NK-92 (cell line): ENCODE results near the gene MAML3.

Experiments
- DNase-seq: peaks from one replicate; lab custom pipeline; 2025; ENCODE audit not compliant: unreplicated experiment; lab: John Stamatoyannopoulos, UW

The MAML3 gene

GRCh38 chr4:139876337-139876941 is 277.5 kb downstream of the MAML3 start:
- DNase-seq = no peak

DNA sequence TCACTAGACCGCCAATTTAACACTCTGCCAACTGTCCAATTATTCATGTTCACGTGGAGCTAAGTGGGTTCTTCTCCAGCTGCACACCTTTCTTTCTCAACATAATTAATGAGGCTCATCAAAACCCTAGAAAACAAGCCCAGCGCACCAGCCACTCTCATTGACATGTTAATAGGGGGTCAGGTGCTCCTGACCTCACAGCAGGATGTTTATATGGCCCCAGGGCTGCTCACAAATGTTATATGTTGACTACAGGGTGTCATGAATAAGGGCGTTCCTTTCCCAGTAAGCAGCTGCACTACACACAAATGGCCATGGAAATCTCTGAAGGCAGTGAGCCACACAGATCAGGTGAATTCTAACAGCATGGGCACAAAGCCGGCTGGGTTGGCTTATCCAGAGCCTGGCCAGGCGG is 278.6 kb downstream of the MAML3 start:
- DNase-seq = no peak

- DNase-seq = no peak
Observed at GRCh38 chr4:139873111-139873860, 280.7 kb downstream of the MAML3 start.

DNA sequence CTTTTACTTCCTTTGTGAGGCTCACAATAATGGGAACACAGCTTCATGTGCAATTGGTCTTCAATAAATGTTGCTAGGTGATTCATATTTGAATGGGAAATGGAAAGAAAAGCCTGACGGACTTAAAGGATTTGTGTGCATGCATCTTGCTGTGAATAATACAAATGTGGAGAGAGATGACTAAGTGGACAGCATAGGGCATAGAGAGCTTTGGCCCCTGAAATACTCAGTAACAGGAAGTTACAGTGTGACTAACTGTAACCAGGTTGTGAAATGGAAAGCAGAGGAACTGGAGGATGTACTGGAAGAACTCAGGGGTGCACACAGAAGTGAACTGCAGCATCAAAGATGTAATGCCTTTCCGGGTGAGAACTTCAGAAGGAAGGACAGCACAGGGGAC is 281.7 kb downstream of the MAML3 start:
- DNase-seq = no peak

DNA sequence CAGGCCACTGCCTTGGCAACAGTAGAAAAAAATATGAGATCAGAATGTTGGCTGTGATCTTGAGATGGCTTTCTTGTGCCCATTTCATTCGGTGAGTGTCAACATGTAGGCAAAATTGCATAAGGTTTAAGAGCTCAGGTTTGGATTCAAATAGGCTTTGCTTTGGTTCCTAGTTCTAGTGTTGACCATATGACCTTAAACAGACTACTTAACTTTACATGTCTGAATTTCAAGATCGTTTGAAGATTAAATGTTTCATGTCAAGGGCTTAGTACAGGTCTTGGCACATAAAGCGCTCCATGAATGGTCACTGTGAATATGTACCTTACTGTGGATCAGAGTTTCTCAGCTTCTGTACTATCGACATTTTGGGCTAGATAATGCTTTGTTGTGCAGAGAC is 284.2 kb downstream of the MAML3 start:
- no peak for DNase-seq

- DNase-seq = no peak
Observed at GRCh38 chr4:139866276-139866962, 287.6 kb downstream of the MAML3 start.

DNA sequence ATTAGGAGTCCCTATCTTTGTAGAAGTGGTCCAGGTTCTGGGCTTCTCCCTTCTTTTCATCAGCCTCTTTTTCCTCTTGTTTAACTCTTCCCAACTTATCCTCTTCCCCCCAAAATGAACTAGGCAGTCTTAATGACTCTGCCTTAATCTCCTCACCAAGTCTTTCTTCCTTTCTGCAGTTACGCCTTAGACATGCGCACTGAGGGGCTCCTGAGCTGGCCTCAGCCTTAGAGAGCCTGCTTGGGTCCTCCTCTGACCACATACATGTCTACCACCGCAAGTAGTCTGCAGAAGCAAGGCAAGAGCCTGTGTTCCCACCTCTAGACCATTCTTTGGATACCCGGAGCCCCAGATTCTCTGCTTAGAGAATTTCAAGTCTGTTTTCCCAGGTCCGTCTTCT is 288.4 kb downstream of the MAML3 start:
- DNase-seq = no peak

DNA sequence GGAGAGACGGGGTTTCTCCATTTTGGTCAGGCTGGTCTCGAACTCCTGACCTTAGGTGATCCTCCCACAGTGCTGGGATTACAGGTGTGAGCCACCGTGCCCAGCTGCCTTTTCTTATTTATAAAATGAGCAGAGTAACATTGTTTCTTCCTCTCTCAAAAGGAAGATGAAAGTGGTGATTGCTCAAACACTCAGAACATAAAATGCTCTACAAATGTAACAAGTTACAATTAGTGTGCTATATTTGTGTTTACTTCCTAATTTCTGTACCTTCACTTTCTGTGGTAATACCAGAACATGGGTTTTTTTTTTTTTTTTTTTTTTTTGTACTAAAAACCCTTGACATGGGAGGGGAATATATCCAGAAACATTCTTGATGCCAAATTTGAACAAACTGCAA is 290.5 kb downstream of the MAML3 start:
- DNase-seq = no peak

DNA sequence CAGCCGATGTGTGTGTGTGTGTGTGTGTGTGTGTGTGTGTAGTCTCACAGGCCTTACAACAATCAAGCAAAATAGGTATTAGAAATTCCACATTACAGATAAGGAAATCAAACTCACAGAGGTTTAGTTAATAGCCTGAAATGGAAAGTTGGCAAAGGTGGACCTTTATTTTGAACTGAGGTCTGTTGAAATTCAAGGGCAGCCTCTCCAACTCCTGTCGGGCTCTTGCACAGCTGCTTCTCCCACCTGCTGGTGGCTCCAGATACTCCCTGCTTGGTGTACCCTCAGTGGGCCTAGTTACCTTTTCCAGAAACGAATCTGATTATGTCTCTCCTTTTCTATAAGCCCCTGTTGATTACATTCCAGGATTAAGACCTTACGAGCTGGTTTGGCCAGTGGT is 292.5 kb downstream of the MAML3 start:
- no peak for DNase-seq

DNA sequence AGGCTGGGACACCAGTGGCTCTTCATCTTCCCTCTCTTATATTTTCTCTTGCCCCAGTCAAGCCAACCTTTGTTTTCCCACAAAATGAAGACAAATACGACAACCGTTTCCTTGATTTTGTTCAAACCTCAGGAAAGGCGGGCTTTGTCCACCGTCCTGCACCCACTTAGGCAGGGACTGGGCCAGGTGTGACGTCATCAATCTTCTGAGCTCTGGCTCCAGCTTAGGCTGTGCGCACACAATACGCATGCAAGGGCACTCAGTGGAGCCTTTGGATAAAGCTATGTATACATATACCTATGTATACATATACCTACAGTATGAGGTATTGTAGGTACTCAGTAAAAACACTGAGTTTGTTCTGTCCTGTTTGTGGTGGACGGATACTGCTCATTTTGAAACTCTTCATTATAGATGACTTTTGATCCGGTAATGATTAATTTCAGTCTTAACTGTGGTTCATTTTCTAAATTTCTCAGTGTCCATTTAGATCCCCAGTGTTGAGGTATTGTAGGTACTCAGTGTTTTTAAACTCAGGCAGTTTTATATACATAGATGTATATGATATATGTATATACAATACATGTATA is 293.5 kb downstream of the MAML3 start:
- no peak for DNase-seq

DNA sequence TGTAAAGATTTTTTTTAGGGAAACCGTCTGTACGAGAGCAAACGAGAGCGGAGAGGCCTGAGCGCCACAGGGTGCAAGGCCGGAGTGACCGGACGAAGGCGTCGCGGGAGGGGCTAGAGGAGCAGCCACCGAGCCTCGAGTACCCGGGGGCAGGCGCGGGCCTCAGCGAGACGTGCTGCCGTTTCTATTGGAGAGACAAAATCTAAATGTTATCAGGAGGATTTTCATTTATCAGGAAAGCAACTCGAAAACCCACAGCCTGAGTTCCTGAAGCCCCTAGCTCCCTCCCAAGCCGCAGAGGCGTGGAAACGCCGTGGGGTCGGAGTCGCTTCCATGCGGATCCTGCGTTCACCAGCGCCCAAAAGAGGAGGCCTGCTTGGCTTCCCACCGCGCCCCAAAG is 294.1 kb downstream of the MAML3 start:
- DNase-seq = no peak

GRCh38 chr4:139858436-139859205 is 295.4 kb downstream of the MAML3 start:
- DNase-seq = no peak

GRCh38 chr4:139857977-139858376 is 296.0 kb downstream of the MAML3 start:
- no peak for DNase-seq

DNA sequence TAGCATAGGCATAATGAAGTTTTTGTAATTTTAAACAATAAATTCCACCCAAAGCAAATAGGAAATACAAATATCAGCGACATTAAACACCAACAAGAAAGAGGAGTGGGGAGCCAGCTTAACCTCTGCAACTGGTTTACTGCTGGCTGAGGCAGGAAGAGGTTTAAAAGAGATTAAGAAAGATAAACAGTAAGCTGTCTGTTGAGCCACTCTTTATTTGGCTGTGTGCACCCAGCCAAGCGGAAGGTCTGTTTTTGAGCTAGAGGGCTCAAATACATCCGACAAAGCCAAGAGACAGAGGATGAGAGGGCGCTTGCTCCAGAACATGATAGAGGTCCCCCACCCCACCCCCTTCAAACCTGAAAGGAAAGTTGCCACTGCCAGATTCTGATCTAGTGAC is 297.0 kb downstream of the MAML3 start:
- DNase-seq = no peak

- no peak for DNase-seq
Observed at GRCh38 chr4:139854668-139855403, 299.1 kb downstream of the MAML3 start.

GRCh38 chr4:139853309-139853708 is 300.7 kb downstream of the MAML3 start:
- DNase-seq = no peak

GRCh38 chr4:139852612-139853269 is 301.2 kb downstream of the MAML3 start:
- DNase-seq = no peak

DNA sequence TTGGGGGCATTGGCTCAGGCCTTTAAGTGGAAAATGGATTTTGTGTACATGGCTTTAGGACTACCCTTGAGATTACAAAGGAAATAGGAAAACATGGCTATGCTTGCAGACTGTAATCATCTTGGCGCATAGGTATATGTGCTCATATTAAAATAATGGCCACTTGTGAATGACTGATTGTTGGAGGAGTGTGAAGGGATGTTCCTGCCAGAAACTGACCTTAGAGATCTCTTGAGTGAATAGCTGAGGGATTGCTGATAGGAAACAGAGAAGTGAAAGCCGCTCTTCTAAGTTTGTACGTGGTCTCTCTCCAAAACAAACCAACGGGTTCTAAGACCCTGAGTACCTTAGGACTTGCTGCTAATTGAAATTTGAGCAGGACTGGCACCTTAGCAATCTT is 302.3 kb downstream of the MAML3 start:
- DNase-seq = no peak

DNA sequence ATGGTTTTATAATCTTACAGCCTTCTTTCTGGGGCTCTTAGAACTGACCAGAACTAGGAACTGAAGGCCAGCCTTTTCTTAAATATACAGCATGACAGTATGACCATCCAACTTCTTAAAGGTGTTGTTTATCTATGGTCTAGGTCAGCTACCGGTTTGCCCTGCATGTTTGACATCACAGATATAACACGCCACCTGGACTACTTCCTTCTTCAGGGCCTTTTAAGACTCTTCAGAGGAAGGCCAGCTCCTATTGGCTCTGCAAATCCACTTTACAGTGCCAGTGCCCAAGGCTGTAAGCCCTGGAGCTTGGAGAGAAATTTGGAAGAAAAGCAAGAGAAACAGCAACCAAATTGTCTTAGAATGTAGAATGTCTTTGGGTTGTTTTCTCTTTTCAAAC is 302.9 kb downstream of the MAML3 start:
- DNase-seq = no peak

DNA sequence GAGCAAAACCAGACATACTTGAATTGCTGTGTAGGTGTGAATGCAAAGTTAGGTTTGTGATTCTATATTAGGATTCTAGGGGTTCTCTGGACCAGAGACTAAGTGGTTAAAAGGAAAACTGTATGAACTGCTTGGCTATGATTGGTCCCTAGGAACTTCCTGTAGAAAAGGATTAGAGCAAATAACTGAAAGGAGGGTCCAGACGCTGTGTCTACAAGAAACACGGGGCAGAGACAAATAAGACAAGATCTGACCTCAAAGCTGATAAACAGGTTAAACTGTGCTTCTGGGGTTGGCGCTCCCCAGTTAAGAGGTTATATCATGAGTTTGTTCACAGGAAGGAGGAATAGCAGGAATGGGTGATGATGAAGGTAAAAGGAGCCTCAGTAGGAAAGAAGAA is 304.8 kb downstream of the MAML3 start:
- DNase-seq = no peak
